OCI-LY7 (cell line): ENCODE results near the gene ZNF777.

ENCODE experiments used
- EZH2phosphoT487 ChIP-seq: fragments of 200-600 bp; sonication (generic); IDR thresholded peaks from 2 replicates; pipeline ENCODE4 v1.6.1; 2018; ENCODE audit warnings: low read depth, borderline replicate concordance, mild to moderate bottlenecking, mixed run types, antibody characterized with exemption, low read length, moderate library complexity, mixed read lengths
- TF ChIP-seq, protein P1 (sequence below): fragments of 200-600 bp; sonication (generic); conservative IDR thresholded peaks from 2 replicates; pipeline ENCODE4 v1.5.1; 2014; ENCODE audit warnings: mild to moderate bottlenecking, antibody characterized with exemption, low read length, moderate library complexity, mixed read lengths

DNA sequence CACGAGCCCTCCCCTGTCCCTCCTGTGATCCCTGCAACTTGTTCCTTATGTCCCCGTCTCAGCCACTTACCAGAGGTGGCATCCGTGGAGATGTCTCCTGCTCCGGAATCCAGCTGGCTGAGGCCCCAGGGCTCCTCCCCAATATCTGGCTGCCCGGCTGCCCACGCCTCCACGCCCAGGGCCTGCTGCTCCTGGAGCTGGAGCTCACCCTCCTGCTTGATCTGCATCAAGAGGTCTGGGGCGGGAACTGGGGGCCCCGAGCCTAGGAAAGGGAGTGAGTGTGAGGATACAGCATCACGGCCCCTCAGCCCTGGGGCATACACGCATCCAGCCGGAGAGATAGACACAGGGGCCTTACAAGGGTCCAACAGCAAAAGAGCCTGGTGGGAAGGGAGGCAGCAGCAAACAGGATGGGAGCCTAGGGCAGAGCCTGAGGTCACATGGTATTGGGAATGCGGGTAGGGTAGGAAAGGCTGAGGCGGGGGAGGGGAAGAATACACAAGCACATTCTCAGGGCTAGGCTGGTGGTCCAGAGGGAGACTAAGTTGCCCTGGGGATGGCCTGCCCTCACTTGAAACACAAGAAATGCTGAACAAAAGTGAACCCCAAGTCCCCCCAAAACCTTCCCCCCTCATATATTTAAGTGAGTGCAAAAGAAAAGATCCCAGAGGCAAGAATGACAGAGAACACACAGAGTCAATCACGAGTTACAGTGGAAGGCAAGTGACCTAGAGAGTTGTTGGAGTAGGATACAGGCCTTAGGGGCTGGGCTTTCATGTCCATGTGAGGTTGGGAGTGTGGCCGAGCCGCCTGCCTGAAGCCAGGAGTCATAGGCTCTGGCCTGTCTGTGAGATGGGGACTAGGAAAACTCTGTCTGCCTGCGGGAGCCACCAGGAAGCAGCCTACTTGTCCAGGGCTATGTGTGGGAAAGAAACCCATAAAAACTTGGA is 16.9 kb upstream of the ZNF777 start:
- TF ChIP-seq, protein P1, sequence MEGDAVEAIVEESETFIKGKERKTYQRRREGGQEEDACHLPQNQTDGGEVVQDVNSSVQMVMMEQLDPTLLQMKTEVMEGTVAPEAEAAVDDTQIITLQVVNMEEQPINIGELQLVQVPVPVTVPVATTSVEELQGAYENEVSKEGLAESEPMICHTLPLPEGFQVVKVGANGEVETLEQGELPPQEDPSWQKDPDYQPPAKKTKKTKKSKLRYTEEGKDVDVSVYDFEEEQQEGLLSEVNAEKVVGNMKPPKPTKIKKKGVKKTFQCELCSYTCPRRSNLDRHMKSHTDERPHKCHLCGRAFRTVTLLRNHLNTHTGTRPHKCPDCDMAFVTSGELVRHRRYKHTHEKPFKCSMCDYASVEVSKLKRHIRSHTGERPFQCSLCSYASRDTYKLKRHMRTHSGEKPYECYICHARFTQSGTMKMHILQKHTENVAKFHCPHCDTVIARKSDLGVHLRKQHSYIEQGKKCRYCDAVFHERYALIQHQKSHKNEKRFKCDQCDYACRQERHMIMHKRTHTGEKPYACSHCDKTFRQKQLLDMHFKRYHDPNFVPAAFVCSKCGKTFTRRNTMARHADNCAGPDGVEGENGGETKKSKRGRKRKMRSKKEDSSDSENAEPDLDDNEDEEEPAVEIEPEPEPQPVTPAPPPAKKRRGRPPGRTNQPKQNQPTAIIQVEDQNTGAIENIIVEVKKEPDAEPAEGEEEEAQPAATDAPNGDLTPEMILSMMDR: no peak
- no peak for TF ChIP-seq EZH2phosphoT487
